DMS114 treated with DMSO at 0.1 percent for 48 hours (cell line): Measurements from ENCODE around the gene SH3TC1.

Experiments used
- DNase-seq: peaks from one replicate; lab custom pipeline; 2025; ENCODE audit not compliant: unreplicated experiment; lab: John Stamatoyannopoulos, UW

The SH3TC1 gene

DNA sequence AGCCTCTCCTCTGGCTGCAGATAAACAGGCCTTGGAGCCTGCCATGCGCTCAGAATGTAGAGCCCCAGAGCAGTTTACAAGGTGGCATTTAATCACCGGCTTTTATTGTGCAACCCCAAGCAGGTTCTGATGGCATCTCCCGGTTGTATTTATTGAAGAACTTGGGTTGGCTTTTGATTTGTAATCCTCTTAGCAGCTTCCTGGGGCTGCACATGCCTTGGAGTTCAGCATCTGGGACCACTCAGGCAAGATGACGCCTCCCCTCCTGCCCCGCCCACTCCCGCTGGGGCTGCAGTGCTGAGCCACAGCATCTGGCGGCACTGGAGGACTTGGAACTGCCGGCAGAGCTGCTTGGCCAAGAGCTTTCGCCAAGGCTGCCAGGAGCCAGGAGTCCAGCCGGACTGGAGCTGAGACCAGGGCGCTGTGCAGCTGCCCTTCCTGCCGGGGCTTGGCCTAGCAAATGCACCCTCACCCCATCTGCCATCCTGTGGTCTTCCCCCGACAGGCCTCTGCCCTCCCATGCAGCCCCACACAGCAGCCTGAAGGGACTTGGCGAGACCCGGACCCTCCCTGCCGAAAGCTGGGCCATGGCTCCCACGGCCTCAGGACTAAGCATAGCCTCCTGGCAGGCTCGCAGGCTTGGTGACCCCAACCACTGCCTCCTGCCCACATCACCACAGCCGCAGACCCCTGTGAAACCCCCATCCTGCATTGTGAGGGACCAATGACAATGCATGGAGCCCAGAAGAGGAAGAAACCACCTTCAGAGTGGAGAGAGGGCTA, 75.9 kb downstream of the SH3TC1 start:
- DNase-seq, result no peak

DNA sequence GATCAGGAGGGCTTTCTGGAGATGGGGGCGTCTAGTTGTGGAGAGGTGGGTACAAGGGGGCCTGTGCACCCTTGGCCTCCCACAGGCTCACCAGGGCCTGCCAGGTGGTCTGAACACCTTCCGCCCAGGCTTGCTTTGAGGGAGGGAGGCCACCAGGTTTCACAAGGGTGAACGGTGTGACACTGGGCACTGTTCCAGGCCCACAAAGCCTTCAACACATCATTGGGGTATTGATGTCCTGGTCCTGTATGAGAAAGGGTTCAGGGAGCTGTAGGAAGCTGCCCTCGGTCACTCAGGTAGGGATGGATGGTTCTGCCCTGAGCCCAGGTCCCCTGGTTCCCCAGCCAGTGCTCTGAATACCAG, 76.4 kb downstream of the SH3TC1 start:
- DNase-seq, result no peak

DNA sequence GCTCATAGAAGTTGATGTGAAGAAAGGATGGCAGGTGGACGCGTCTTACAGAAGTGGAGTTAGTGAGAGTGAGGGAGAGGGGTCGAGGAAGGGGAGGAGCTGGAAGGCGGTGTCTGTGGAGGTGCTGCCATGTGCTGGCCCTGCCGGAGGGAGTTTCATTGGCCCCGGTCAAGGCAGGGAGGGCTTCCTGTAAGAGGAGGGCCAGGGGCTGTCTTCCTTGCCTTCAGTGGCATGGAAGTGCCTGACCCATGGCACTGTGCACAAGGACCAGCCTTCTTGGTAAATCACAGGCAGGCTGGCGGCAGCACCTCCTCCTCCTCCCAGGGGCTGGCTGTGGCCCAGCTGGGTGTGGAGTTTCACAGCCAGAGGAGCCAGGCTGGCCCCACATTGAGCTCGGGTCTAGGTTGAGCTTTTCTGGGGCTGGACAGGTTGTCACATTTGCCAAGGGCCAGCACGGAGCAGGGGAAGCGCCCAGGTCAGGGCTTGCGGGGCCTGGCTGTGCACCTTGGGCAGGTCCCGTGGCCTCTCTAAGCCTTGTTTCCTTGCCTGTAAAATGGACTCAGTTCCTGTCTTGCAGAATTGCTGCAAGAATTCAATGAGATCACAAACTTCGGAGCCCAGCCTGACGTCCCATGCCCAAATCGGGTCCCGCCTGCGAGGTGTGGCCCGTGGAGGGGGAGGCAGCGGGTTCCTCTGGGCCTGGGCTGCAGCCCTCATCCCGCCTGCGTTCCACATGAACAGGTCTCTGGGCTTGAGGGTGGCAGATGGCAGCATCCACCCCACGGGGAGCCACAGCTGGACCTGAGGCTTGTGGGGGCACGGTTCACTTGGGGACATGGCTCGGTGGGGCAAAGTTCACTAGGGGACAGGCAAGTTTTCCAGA, 77.5 kb downstream of the SH3TC1 start:
- DNase-seq, result no peak

DNA sequence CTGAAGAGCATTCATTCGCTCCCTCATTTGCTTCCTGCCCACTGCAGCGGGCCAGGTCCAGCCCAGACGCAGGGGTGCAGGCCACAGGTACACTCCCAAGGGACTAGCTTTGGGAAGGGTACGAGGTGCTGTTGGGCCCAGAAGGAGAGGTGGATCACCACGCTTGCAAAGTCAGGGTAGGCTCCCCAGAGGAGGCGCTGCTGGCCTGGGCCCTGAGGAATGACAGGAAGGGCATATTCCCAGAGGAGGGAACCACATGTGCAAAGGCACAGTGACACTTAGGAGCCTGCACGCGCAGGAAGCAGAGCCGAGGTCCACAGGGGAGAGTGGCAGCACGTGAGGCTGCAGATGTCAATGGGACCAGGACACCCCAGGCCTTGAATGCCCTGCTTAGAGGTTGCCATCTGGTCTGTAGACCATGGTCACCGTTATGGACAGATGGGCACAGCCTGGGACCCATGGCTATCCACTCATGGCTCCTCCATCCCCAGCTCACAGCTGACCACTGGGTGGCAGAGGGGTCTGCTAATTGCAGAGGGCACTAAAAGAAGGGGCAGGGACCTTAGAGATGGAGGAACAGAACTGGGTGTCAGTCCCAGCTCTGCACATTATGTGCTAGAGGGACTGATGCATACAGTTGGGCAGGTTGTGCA, 78.4 kb downstream of the SH3TC1 start:
- no peak for DNase-seq

GRCh38 chr4:8278009-8278395, 78.9 kb downstream of the SH3TC1 start:
- DNase-seq, result no peak

GRCh38 chr4:8278421-8279287, 79.6 kb downstream of the SH3TC1 start:
- DNase-seq, result no peak

- DNase-seq, result no peak
Observed at GRCh38 chr4:8279321-8280157, 80.4 kb downstream of the SH3TC1 start.

GRCh38 chr4:8280158-8280875, 81.2 kb downstream of the SH3TC1 start:
- no peak for DNase-seq

- no peak for DNase-seq
Observed at GRCh38 chr4:8280876-8281440, 81.9 kb downstream of the SH3TC1 start.

DNA sequence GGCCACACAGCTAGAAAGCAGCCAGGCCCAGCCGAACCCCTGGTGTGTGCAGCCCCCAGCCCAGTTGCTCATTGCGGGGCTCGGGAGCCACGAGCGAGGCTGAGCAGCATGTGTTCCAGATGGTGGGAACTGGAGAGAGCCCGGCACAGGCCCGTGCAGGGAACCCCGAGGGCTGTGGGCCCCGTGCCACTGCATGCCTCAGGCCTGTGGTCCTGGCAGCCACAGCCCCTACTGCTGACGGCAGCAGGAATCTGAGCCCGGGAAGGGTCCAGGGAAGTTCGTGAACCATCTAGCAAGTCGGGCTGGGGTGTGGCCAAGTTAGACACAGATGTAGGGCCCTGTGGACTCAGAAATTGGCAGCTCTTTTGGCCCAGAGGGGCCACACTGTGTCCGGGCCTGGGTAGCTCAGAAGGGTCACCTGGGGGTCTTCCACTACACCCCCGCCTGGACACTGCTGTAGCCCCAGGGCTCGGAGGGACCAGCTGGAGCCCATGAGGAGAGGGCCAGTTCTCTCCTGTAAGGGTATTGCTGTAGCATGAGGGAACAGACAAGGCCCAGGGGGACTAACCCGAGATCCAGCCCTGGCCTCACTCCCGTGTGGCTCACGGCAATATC, 82.5 kb downstream of the SH3TC1 start:
- no peak for DNase-seq

- DNase-seq, result no peak
Observed at GRCh38 chr4:8282134-8282641, 83.1 kb downstream of the SH3TC1 start.

DNA sequence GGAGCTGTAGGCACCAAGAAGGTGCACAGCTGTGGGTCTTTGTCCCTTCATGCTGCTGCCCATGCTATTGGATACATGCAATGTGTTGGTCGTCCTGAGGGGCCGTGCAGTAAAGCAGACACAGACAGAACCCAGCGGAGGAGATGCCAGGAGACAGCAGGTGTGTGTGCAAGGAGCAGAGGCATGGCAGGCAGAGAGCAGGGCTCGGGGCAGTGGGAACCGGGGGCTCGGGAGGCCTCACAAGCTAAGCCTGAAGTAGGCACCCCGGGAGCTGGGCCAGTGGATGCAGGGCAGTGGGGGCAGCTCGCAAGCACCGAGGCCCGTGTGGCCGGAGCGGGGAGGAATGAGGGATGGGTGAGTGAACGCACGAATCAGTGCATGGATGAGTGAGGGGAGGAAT, 83.7 kb downstream of the SH3TC1 start:
- DNase-seq, result no peak

- DNase-seq, result no peak
Observed at GRCh38 chr4:8283161-8283560, 84.1 kb downstream of the SH3TC1 start.

DNA sequence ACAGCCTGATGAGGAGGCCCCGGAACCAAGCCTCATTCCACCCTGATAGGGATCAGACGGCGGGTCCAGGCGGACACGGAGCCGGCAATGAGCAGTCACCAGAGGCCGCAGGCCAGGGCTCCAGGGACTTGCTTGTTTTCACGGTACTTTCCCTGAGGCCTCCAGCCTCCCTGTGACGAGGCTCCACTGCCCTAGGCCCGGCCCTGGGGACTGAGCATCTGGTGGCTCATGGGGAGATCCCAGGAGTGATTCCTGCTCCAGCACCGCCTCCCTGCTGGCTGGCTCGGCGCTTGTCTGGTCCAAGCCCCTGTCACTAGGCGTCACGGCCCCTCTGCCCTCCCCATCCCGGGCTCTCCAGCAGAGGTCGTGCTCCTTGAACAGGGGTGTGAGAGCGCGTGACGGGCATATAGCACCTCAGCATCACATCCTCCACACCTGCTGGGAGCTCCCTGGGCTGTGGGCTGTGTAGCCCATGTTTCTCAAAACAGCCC, 84.6 kb downstream of the SH3TC1 start:
- no peak for DNase-seq

- DNase-seq, result no peak
Observed at GRCh38 chr4:8284391-8284790, 85.3 kb downstream of the SH3TC1 start.

GRCh38 chr4:8285143-8285975, 86.3 kb downstream of the SH3TC1 start:
- no peak for DNase-seq

GRCh38 chr4:8285976-8286718, 87.1 kb downstream of the SH3TC1 start:
- no peak for DNase-seq
